Fibroblast of skin of abdomen (primary cell): ENCODE results near the gene C1GALT1.
"Not testable (repeated sequence)": the region's sequence is repeated elsewhere in the genome, so short reads cannot be mapped to it uniquely, and the experiment has no call there.

ENCODE experiments used
- DNase-seq: peaks from one replicate; pipeline ENCODE4 v3.0.0-alpha.2; 2013

Gene C1GALT1

DNA sequence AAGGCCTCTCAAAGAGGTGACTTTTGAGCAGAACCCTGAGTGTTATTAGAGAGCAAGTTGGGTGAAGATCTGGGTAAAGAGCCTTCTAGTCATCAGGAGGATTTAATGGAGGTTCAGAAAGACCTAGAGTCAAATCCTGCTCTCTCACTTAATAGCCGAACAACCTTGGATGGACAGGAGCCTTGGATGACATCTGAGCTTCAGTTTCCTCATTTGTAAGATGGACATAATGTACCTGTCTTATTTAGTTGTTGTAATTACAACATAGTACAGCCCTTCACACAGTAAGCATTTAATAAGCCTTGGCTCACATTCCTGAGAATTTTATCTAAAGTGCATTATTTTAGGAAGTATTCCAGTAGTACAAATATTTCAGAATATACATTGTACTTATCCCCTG, 57.0 kb downstream of the C1GALT1 start:
- DNase-seq = no peak

DNA sequence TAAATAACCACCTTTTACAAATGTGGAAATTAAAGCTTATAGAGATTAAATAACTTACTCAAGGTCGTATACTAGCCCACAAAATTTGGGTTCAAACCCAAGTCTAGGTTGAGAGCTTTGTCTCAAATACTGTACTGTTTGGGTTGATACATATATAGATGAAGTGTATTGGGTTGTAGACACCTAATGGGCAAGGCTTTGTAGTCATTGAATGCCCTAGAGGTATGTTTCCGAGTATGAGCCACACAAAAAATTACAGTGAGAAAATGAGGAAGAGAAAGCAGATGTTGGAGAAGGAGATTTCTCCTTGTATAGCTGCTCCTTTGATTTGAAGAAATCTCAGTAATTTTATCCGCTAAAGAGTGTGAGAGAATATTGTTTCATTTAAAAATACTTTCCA, 60.6 kb downstream of the C1GALT1 start:
- no peak for DNase-seq

DNA sequence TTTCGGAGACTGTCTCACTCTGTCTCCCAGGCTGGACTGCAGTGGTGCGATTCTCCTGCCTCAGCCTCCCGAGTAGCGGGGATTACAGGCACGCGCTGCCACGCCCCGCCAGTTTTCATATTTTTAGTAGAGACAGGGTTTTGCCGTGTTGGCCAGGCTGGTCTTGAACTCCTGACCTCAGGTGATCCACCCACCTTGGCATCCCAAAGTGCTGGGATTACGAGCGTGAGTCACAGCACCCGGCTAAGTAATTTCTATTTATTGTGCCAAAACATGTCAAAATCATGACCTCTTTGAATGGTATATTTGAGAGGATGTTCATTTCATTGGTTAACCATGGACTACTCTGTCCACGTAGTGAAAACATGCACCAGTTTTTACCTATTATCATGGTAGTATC, 62.9 kb downstream of the C1GALT1 start:
- not testable (repeated sequence) for DNase-seq

DNA sequence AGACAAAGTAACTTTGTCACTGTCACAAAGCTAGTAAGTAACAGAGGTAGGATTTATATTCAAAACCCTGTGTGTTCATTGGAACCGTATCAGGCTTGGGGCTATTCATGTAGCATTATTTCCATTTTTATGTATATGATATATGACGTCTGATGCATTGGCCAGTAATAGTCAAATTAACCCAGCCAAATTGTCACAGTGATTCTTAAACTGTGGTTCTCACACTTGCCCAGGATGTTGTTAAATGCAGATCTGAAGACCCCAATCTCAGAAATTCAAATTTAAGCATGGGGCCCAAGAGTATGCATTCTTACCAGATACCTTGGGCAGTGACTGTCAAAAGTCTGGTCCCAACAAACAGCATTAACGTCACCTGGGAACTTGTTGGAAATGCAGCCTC, 63.9 kb downstream of the C1GALT1 start:
- DNase-seq = no peak

DNA sequence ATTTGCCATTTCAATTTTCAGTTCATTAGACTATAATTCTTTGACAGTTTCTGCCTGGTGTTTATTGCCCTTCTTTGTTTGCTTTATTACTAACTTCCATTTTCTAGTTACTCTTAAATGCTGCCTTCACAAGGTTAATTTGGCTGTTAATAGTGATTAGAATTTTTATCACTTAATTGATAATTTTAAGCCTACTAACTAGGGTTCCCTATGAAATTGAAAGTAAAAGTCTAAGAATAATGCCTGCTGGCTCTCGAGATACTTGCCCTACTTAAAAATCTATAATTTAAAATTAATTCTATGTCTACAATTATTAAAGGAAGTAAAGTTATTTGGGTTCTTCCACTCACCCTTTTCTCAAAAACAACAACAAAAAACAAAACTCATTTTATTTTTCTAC, 65.3 kb downstream of the C1GALT1 start:
- no peak for DNase-seq

GRCh38 chr7:7249814-7250213, 67.5 kb downstream of the C1GALT1 start:
- no peak for DNase-seq

DNA sequence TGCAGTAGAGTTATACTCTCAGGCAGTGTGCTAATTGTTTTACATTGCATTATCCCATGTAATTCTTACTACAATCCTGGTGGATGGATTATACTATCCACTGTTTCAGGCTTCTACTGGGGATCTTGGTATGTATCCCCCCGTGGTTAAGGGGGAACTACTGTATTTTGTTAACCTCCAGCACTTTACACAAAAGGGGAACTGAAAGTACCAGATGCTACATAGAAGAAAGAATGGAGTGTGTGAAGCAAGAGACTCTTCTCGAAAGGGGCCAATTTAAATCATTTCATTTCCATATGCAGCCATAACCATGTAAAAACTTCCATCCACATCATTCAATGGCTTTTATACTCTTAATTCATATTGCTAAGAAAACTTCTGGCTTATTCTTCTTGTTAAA, 69.4 kb downstream of the C1GALT1 start:
- no peak for DNase-seq

DNA sequence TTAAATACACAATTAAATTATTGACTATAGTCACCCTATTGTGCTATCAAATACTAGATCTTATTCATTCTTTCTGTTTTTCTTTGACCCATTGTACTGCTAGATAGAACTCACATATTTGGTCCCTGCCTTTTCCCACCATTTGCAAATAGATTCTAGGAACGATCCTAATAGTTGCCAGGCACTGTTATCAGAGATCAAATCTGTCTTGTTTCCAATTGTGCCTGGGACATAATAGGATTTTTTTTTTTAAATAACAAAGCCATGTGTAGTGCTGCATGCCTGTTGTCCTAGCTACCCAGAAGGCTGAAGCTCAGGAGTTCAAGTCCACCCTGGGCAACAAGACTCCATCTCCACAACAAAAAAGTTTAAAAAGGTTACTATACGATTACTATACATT, 72.0 kb downstream of the C1GALT1 start:
- no peak for DNase-seq

DNA sequence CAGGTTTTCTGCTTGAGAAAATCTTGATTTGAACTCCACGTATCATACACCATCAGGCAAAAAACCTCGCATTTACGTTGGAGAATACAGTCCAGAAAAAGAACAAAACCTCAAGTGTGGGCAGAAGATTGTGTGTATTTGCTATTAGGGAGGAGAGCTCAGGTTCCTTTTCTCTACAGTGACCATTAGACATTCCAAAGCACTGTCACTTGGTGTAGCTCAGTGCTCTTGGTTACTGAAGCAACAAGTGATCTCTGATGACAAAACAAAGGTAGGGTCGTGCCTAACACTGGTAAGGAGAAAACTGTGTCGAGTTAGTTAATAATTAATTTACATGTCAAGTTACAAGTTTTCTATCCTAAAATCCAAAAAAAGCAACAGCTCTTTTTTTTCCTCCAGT, 72.6 kb downstream of the C1GALT1 start:
- DNase-seq = no peak

GRCh38 chr7:7256731-7257274, 74.5 kb downstream of the C1GALT1 start:
- DNase-seq = no peak

DNA sequence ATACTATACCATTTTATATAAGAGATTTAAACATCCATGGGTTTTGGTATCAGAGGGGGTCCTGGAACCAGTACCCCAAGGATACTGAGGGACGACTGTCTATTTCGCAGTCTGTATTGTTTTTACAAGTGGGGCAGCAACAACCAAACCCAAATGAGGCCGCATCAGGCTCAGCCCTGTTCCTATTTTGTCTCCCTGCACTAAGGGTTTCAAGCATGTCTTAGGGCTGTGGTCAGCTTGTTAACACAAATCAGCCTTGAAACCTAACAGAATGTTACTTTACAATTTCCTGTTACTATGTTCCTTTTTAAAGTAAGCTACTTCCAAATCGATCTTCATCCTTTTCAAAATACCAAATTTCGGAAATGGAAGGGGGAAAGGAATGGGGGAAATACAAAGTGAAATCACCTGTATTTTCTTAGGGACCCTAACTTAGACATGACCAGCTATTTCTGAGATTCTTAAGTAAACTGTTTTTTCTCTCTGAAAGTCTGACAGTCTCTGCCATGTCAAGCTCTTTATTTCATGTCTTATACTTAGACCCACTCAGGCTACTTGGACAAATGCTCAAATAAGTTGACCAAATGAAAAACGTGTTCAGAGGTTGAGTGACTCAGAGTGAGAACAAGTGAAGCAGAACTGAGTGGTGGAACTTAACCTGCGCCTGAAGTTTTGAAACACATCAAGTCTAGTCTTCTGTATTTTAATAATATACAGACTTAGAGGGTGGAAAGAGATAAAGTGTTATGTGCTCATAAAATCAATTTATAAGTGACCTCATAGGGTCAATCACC, 75.8 kb downstream of the C1GALT1 start:
- DNase-seq = no peak

- no peak for DNase-seq
These were observed 79.5 kb downstream of the C1GALT1 start for GRCh38 chr7:7261863-7262262.

GRCh38 chr7:7263297-7264230, 81.2 kb downstream of the C1GALT1 start:
- no peak for DNase-seq

DNA sequence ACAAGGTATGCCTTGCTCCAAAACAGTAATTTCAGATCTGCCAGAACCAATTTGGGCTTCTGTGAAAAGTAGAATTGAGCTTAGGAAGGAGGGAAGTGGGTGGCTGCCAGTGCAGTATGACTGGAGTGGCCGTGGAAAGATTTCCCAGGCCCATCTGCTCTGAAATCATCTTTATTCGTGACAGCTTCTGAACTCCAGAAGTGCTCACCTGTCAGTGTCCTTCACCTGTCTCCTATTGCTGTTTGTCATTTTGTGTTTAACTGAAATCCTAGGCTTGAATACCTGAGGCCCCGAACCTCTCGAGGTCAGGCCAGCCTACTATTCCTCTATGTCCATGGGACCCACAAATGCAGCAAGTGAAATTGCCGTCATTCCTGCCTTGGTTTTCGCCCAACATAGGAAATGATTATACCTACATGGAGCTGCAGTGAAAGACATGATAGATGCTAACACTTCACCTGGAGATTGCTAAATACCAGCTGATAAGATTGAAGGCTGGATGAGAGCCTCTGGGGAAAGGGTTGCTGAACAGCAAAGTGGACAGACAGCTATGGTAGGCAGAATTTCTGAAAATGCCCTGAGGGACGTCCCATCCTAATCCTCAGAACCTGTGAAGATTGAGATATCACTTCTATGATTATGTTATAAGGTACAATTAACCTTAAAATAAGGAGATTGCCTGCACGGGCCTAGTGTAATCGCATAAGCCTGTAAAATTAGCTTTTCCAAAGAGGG, 82.1 kb downstream of the C1GALT1 start:
- DNase-seq = no peak

DNA sequence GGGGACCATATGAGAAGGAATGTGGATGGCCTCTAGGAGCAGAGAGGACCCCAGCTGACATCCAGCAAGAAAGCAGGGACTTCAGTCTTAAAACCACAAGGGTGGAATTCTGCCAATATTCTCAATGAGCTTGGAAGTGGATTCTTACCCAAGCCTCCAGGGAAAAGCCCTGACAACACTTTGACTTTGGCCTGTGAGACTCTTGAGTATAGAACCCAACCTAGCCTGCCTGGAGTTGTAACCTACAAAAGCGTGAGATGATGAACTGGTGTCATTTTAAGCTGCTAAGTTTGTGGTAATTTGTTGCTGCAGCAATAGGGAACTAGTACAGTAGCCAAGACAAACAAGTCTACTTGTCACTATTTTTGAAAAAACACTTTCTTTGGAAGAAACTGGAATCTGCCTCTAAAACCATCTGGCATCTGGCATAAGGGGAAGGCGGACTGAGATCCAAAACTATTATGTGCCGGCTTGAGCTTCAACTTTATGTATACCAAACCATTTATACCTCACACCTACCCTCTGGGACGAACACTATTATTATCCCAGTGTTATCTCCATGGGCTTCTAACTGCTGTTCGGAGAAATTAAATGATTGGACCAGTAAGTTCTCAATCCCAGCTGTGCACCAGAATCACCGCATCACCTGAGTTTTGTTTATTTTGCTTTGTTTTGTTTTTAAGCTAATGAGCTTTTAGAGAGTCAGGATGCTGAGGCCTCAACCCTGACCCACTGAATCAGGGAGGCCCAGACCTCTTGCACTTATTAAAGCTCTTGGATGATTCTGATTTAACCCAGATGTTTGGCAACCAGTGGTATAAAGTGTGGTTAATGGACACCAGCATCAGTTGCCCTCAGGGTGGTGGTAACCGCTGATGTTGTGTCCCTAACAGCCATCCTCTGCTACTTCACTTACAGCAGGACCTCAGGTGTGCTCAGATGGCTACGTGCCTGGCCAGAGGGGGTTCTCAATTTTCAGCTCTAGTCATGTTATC, 83.0 kb downstream of the C1GALT1 start:
- peak; percentile 12 for DNase-seq

GRCh38 chr7:7266257-7266881, 84.0 kb downstream of the C1GALT1 start:
- no peak for DNase-seq

- DNase-seq = peak; percentile 5
These were observed 88.9 kb downstream of the C1GALT1 start for GRCh38 chr7:7271094-7271874.

- DNase-seq = no peak
These were observed 90.0 kb downstream of the C1GALT1 start for GRCh38 chr7:7272294-7272693.

GRCh38 chr7:7274782-7275181, 92.4 kb downstream of the C1GALT1 start:
- DNase-seq = peak; percentile 46

GRCh38 chr7:7276161-7276560, 93.8 kb downstream of the C1GALT1 start:
- DNase-seq = no peak
